Right atrium auricular region (tissue), 2 donors: ENCODE data around the gene ARL11. TPM values are rescaled to one million over a fixed set of nuclear protein-coding genes. Genes with fewer than 3 reads are reported as not detected.

Experiments
- DNase-seq: peaks from one replicate; pipeline ENCODE4 v3.0.0-alpha.2; 2019; ENCODE audit warnings: low spot score
- H3K27ac ChIP-seq, 2 donors: fragments of 200-600 bp; sonication (generic); 1 replicate in 1 of 2; 2 replicates in 1 of 2; pipeline ENCODE4 v1.5.1; 2016 to 2019
- H3K27me3 ChIP-seq, 2 donors: fragments of 200-600 bp; sonication (generic); one replicate each; pipeline versions ENCODE4 v1.5.1 to v1.6.0; 2017 to 2019
- H3K36me3 ChIP-seq: fragments of 200-600 bp; sonication (generic); one replicate; pipeline ENCODE4 v1.5.1; 2016
- H3K4me1 ChIP-seq, 2 donors: fragments of 200-600 bp; sonication (generic); one replicate each; pipeline versions ENCODE4 v1.5.1 to v1.6.0; 2017 to 2019
- H3K4me3 ChIP-seq, 2 donors: fragments of 200-600 bp; sonication (generic); 1 replicate in 1 of 2; 2 replicates in 1 of 2; pipeline ENCODE4 v1.5.1; 2017 to 2019; ENCODE audit warnings: mild to moderate bottlenecking in 1 of 2, moderate library complexity in 1 of 2
- H3K9me3 ChIP-seq, 2 donors: fragments of 200-600 bp; sonication (generic); one replicate each; pipeline ENCODE4 v1.5.1; 2019
- total RNA-seq, 2 donors: library from RNA; depleted of rRNA; stranded (reverse); fragments of >200 nt; gene quantifications; one replicate each; pipeline ENCODE4 v1.1.0, GENCODE V29; 2016
- TF ChIP-seq, protein P1 (sequence below), 2 donors: fragments of 200-600 bp; sonication (generic); IDR thresholded peaks; one replicate each; pipeline ENCODE4 v1.5.1; 2019; ENCODE audit warnings: antibody characterized with exemption in 2 of 2

ARL11 gene
- total RNA-seq, 2 donors from 2014 or later: 0.19 to 0.63 TPM

DNA sequence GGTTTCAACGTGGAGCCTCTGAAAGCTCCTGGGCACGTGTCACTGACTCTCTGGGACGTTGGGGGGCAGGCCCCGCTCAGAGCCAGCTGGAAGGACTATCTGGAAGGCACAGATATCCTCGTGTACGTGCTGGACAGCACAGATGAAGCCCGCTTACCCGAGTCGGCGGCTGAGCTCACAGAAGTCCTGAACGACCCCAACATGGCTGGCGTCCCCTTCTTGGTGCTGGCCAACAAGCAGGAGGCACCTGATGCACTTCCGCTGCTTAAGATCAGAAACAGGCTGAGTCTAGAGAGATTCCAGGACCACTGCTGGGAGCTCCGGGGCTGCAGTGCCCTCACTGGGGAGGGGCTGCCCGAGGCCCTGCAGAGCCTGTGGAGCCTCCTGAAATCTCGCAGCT lies 2.3 kb downstream of the ARL11 start:
- Histone ChIP-seq H3K36me3 (no peaks in the 10 kb centered on the region), H3K27ac (no peak overlapping the region), H3K4me3 (no peak overlapping the region), H3K27me3 (no peaks in the 10 kb centered on the region), H3K4me1 (peaks cover 0 to 14% of the 10 kb centered on the region in 2 donors), H3K9me3 (no peaks in the 10 kb centered on the region)
- DNase-seq: no peak
- TF ChIP-seq, protein P1, sequence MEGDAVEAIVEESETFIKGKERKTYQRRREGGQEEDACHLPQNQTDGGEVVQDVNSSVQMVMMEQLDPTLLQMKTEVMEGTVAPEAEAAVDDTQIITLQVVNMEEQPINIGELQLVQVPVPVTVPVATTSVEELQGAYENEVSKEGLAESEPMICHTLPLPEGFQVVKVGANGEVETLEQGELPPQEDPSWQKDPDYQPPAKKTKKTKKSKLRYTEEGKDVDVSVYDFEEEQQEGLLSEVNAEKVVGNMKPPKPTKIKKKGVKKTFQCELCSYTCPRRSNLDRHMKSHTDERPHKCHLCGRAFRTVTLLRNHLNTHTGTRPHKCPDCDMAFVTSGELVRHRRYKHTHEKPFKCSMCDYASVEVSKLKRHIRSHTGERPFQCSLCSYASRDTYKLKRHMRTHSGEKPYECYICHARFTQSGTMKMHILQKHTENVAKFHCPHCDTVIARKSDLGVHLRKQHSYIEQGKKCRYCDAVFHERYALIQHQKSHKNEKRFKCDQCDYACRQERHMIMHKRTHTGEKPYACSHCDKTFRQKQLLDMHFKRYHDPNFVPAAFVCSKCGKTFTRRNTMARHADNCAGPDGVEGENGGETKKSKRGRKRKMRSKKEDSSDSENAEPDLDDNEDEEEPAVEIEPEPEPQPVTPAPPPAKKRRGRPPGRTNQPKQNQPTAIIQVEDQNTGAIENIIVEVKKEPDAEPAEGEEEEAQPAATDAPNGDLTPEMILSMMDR (IDR thresholded peaks at IDR 0.05): no peak

DNA sequence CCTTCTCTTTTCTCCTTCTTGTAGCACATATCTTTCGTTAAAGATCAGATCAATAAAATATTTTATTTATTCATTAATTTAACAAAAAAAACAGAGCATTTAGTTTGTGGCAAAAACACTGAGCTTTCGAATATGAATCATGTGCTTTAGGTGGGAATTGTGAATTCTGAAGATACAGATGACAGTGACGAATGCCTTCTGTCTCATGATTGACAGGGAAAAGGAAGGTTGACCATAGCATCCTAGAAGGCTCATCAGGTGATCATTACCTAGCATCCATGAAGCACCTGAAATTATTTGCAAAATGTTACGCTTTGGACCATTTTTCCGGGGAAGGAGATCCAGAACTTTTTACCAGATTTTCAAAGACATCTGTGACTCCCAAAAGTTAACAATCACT lies 3.8 kb downstream of the ARL11 start:
- Histone ChIP-seq H3K27me3 (no peaks in the 10 kb centered on the region), H3K36me3 (no peaks in the 10 kb centered on the region), H3K4me1 (peaks cover 0 to 8% of the 10 kb centered on the region in 2 donors), H3K4me3 (no peak overlapping the region), H3K27ac (no peak overlapping the region), H3K9me3 (no peaks in the 10 kb centered on the region)
- no peak for DNase-seq
- TF ChIP-seq, protein P1 (IDR thresholded peaks at IDR 0.05): no peak

DNA sequence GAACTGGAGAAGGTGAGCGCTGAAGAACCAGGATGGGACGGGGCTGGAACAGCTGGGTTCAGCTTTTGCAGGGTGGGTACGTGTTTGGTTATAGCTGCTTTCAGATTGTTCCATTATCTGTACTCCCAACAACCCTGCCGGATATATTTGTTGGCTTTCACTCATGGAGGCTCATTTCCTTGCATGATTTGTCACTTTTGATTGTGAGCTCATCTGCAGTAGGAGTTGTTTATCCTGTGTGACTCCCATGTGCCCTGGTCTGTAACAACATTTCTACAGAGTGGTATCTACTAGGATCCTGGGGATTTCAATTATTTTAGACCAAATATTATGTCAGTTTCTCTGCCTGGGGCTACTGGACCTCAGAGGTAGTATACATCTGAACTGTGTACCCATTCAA lies 5.4 kb downstream of the ARL11 start:
- DNase-seq: no peak
- Histone ChIP-seq H3K27me3 (no peaks in the 10 kb centered on the region), H3K36me3 (no peaks in the 10 kb centered on the region), H3K27ac (no peak overlapping the region), H3K4me3 (no peak overlapping the region), H3K9me3 (no peaks in the 10 kb centered on the region), H3K4me1 (peaks cover 0 to under 1% of the 10 kb centered on the region in 2 donors)
- TF ChIP-seq, protein P1 (IDR thresholded peaks at IDR 0.05): no peak

DNA sequence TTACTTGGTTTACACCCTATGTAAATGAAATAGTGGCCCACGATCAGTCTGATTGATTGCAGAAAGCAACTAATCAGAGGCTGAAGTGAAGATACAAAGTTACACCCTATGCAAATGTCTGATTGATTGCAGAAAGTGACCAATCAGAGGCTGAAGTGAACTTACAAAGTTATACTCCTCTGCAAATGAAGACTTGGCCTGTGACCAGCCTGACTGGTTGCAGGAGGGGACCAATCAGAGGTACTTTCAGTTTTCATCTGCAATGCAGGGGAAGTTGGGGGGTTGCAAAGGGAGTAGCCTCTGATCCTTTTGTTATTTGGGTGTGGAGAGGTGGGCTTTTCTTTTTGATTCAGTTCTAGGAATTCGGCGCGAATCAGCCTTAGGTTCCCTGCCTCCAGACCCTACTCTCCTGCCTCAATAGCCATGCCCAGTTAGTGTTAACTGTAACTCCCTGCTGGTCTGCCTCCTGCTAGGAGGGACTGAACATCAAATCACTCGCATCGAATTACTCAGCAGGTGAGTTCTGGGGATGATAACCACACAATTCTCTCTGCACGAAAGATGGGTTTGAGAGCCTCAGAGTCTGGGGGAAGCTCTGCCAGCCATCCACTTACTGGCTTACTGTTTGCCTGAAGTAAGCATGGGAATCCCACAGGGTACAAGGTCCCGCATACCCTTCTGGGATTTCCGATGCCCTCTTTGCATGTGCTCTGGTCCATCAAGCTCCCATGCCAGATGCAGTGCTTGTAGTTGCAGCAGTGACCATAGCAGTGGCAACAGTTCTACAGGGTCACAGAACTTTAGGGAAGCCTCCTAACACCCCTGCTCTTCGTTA lies 7.5 kb downstream of the ARL11 start:
- no peaks in the 10 kb centered on the region for H3K9me3 ChIP-seq
- H3K27ac ChIP-seq: no peak overlapping the region
- no peak overlapping the region for H3K4me3 ChIP-seq
- TF ChIP-seq, protein P1 (IDR thresholded peaks at IDR 0.05): no peak
- H3K36me3 ChIP-seq: no peaks in the 10 kb centered on the region
- H3K27me3 ChIP-seq: no peaks in the 10 kb centered on the region
- H3K4me1 ChIP-seq: no peaks in the 10 kb centered on the region
- DNase-seq: no peak

DNA sequence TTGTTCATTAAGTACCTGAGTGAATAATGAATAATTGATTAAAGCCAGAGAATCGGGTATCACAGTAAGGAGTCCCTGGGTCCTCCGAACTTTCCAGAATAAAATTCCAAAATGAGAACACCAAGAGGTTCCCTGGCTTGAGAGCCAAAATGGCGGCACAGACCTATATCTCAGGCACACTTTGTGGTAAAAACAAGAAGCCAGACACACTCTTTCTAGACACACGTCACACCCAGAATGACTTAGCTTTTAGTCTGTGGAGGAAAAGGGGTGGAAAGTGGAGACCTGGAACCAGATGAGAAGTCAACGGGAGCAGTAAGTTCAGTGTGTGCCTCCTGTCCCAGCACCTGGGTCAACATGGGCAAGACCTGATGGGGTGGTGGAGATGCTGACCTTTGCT lies 8.4 kb downstream of the ARL11 start:
- Histone ChIP-seq H3K36me3 (no peaks in the 10 kb centered on the region), H3K9me3 (no peaks in the 10 kb centered on the region), H3K4me3 (no peak overlapping the region), H3K27me3 (no peaks in the 10 kb centered on the region), H3K27ac (no peak overlapping the region), H3K4me1 (no peaks in the 10 kb centered on the region)
- DNase-seq: no peak
- TF ChIP-seq, protein P1 (IDR thresholded peaks at IDR 0.05): no peak
